ENCODE results near the gene XPO6.
A peak's percentile ranks its signal among the peaks of the same experiment; 100 is the strongest.

Gene XPO6

DNA sequence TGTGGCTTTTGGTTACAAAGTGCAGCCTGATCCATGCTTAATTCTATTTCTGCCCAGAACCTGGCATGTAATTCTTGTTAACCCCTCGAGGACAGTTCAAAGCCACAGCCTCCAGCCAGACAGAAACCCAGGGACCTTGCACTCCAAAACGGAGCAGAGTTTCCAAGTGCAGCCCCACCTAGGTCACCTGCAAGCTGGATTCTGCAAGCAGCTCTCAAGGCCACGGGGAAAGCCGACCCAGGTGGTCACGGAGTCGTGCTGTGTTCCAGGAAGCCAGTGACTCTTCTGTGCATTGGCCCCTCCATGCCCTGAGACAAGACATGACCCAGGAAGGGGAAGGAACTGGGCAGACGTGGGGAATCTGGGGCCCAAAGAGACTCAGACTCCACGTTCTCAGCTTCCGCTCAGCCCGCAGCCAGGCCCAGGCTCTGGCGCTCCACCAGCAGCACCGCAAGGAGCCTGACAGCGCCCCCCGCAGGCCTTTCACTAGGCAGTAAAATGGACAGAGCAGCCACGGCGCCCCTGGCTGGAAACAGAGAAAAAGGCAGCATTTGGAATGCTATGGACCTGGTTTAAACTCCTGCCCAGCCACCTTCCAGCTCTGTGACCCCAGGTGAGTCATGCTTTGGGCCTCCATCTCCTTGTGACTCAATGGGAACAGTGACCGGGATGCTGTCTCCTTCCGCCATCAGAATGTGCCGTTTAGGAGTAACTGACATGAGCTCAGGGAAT is 121.0 kb downstream of the XPO6 start:
- H3F3A ChIP-seq (ENCODE audit: low read depth): no peaks in the 10 kb centered on the region
- no peaks in the 10 kb centered on the region for H4K20me1 ChIP-seq (ENCODE audit: insufficient read depth, low read length, poor library complexity, severe bottlenecking)
- no peaks in the 10 kb centered on the region for H3K36me3 ChIP-seq (ENCODE audit: insufficient read depth, low read length)
- no peaks in the 10 kb centered on the region for H3K9me2 ChIP-seq (replicated peaks; ENCODE audit: low read depth, low read length)
- H3K9me3 ChIP-seq (ENCODE audit: insufficient read depth, low read depth, low read length): no peaks in the 10 kb centered on the region
- TF ChIP-seq EZH2phosphoT487 (IDR thresholded peaks at IDR 0.05; ENCODE audit: borderline replicate concordance): no peak
- TF ChIP-seq, protein P1, sequence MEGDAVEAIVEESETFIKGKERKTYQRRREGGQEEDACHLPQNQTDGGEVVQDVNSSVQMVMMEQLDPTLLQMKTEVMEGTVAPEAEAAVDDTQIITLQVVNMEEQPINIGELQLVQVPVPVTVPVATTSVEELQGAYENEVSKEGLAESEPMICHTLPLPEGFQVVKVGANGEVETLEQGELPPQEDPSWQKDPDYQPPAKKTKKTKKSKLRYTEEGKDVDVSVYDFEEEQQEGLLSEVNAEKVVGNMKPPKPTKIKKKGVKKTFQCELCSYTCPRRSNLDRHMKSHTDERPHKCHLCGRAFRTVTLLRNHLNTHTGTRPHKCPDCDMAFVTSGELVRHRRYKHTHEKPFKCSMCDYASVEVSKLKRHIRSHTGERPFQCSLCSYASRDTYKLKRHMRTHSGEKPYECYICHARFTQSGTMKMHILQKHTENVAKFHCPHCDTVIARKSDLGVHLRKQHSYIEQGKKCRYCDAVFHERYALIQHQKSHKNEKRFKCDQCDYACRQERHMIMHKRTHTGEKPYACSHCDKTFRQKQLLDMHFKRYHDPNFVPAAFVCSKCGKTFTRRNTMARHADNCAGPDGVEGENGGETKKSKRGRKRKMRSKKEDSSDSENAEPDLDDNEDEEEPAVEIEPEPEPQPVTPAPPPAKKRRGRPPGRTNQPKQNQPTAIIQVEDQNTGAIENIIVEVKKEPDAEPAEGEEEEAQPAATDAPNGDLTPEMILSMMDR (conservative IDR thresholded peaks at IDR 0.05; ENCODE audit: low read length): peak; percentile 43
- no peak overlapping the region for H3K4me2 ChIP-seq (ENCODE audit: low read depth, low read length, poor library complexity, severe bottlenecking)
- H3K9ac ChIP-seq (ENCODE audit: low read depth, low read length, poor library complexity, severe bottlenecking): no peak overlapping the region
- H3K79me2 ChIP-seq (ENCODE audit: insufficient read depth, low read length): no peaks in the 10 kb centered on the region
- H3K27me3 ChIP-seq (ENCODE audit: insufficient read depth, low read length, poor library complexity, severe bottlenecking): no peaks in the 10 kb centered on the region
- H2AFZ ChIP-seq (ENCODE audit: low read length): no peak overlapping the region
- no peaks in the 10 kb centered on the region for H3K4me1 ChIP-seq (ENCODE audit: insufficient read depth, low read length, poor library complexity, severe bottlenecking)
- no peak overlapping the region for H3K4me3 ChIP-seq (ENCODE audit: low read length, poor library complexity, severe bottlenecking)

DNA sequence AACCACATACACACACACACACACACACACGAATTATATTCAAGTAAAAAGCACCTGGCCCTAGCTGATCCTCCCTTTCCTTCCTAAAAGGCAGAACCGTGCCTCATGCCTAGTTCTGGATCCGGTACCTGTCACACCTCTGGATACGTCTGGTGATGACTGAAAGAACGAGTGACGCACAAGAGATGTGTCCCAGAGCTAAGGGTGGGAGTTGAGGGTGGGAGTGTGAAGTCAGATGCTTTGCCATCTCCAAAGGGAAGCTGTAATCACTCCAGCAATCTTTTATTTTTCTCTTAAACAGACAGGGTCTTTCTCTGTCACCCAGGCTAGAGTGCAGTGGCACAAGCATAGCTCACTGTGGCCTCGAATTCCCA is 121.8 kb downstream of the XPO6 start:
- no peaks in the 10 kb centered on the region for H3F3A ChIP-seq (ENCODE audit: low read depth)
- no peaks in the 10 kb centered on the region for H3K27me3 ChIP-seq (ENCODE audit: insufficient read depth, low read length, poor library complexity, severe bottlenecking)
- no peak overlapping the region for H3K4me3 ChIP-seq (ENCODE audit: low read length, poor library complexity, severe bottlenecking)
- TF ChIP-seq EZH2phosphoT487 (IDR thresholded peaks at IDR 0.05; ENCODE audit: borderline replicate concordance): no peak
- TF ChIP-seq, protein P1 (conservative IDR thresholded peaks at IDR 0.05; ENCODE audit: low read length): no peak
- H3K79me2 ChIP-seq (ENCODE audit: insufficient read depth, low read length): no peaks in the 10 kb centered on the region
- H3K9me3 ChIP-seq (ENCODE audit: insufficient read depth, low read depth, low read length): no peaks in the 10 kb centered on the region
- H2AFZ ChIP-seq (ENCODE audit: low read length): no peak overlapping the region
- no peaks in the 10 kb centered on the region for H3K9me2 ChIP-seq (replicated peaks; ENCODE audit: low read depth, low read length)
- H3K4me2 ChIP-seq (ENCODE audit: low read depth, low read length, poor library complexity, severe bottlenecking): no peak overlapping the region
- H3K36me3 ChIP-seq (ENCODE audit: insufficient read depth, low read length): no peaks in the 10 kb centered on the region
- H3K9ac ChIP-seq (ENCODE audit: low read depth, low read length, poor library complexity, severe bottlenecking): no peak overlapping the region
- no peaks in the 10 kb centered on the region for H4K20me1 ChIP-seq (ENCODE audit: insufficient read depth, low read length, poor library complexity, severe bottlenecking)
- H3K4me1 ChIP-seq (ENCODE audit: insufficient read depth, low read length, poor library complexity, severe bottlenecking): no peaks in the 10 kb centered on the region

DNA sequence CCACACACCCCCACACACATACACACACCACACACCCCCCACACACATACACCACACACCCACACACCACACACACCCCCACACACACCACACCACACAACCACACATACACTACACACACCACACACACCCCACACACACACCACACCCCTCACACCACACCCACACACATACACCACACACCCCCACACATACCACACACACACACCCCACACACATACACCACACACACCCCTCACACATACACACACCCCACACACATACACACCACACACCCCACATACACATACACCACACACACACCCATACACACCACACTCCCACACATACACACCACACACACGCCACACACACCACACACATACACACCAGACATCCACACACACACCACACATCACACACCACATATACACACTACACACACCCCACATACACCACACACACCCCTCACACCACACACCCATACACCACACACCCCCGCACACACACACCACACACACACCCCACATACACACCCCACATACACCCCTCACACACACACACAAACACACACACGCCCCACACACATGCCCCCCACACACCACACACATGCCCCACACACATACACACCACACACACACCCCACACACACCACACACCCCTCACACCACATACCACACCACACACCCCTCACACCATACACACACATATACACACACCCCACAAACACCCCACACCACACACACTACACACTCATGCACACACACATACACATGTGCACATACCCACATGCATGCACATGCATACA is 122.4 kb downstream of the XPO6 start:
- Histone ChIP-seq H3F3A (ENCODE audit: low read depth) (no peaks in the 10 kb centered on the region), H3K9me3 (ENCODE audit: insufficient read depth, low read depth, low read length) (no peaks in the 10 kb centered on the region), H4K20me1 (ENCODE audit: insufficient read depth, low read length, poor library complexity, severe bottlenecking) (no peaks in the 10 kb centered on the region), H3K79me2 (ENCODE audit: insufficient read depth, low read length) (no peaks in the 10 kb centered on the region), H3K9ac (ENCODE audit: low read depth, low read length, poor library complexity, severe bottlenecking) (no peak overlapping the region), H3K4me3 (ENCODE audit: low read length, poor library complexity, severe bottlenecking) (no peak overlapping the region), H3K36me3 (ENCODE audit: insufficient read depth, low read length) (no peaks in the 10 kb centered on the region), H3K27me3 (ENCODE audit: insufficient read depth, low read length, poor library complexity, severe bottlenecking) (no peaks in the 10 kb centered on the region), H2AFZ (ENCODE audit: low read length) (no peak overlapping the region), H3K9me2 (replicated peaks; ENCODE audit: low read depth, low read length) (no peaks in the 10 kb centered on the region), H3K4me2 (ENCODE audit: low read depth, low read length, poor library complexity, severe bottlenecking) (no peak overlapping the region), H3K4me1 (ENCODE audit: insufficient read depth, low read length, poor library complexity, severe bottlenecking) (no peaks in the 10 kb centered on the region)
- TF ChIP-seq EZH2phosphoT487 (IDR thresholded peaks at IDR 0.05; ENCODE audit: borderline replicate concordance): no peak
- TF ChIP-seq, protein P1 (conservative IDR thresholded peaks at IDR 0.05; ENCODE audit: low read length): no peak
